ENCODE measurements around the gene CALML3.

Gene CALML3

DNA sequence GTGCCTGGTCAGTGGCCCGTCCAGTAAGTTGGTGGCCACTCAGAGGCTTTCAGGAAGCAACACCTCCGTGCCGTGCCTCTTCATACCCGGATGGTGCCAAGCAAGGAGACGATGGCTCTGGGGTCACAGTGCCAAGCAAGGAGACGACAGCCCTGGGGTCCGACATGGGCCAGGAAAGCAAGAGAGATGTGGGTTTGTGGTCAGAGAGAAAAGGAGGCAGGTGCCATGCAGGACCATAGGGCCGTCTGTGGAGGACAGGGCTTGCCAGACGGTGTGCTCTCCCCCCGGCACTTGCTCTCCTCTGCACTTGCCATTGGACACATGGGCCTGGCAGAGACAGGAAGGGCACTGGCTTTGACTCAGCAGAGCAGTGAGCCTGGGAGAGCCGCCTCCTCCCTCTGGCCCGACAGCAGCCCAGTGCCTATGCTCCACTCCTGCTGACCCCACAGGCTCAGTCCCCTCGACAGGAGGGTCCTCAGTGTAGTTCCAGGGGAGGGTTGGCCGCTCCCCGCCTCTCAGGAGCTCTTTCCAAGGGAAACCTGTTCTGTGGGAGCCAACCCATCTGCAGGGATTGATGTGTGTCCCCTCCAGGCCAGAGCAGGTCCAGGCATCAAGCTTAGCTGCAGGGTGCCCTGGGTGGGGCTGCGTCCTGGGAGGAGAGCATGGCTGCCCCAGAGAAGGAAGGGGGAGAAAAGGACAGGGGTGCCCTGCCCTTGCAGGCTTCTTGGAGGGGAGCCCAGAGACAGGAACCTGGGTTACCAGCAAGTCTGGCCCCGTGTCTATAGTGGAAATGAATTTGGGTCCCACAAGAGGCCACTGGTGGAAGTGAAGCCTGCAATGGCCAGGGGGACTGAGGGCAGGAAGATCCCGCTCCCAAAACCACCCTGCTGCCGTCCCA lies 17.8 kb upstream of the CALML3 start:
- no peak for DNase-seq (ENCODE audit: low read depth in 2 of 2)

DNA sequence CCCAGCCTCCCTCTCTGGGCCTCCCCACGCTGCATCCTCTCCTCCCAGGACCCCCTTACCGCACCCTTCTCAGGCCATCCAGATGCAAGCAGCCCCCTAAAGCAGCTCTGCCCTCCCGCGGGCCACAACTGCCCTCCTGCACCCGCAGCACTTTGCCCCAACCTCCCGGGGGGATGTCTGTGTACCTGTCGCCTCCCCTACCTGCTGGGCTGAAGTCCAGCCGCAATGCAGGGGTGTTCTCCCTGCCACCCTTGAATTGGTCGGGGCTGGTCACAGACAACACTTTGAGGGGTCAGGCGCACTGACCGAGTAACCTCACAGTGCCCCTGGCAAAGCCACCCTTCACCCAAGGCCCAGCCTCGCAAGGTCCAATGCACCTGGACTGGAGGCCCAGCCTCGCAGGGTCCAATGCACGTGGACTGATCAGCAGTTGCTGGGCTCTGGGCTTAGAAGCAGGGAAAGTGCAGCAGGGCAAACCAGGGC lies 17.1 kb upstream of the CALML3 start:
- DNase-seq (ENCODE audit: low read depth in 2 of 2), result no peak

DNA sequence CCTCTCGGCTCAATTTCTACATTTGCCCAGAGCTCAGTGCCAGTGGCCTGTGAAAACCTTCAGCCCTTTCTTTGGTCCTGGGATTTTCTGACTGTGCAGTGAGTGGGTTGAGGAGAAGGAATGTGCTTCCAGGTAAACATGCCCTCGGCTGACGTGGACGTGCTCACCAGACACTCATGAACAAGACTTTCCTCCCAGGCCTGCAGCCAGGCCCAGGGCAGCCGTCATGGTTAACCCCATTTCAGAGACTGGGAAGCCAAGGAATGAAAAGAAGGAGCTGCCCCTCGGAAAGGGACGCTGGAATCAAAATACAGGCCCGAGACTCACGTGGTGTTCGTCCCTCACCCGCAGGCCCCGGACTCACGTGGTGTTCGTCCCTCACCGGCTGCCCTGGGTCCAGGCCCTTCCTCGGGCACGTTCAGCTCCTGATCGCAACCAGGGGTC lies 16.6 kb upstream of the CALML3 start:
- no peak for DNase-seq (ENCODE audit: low read depth in 2 of 2)

DNA sequence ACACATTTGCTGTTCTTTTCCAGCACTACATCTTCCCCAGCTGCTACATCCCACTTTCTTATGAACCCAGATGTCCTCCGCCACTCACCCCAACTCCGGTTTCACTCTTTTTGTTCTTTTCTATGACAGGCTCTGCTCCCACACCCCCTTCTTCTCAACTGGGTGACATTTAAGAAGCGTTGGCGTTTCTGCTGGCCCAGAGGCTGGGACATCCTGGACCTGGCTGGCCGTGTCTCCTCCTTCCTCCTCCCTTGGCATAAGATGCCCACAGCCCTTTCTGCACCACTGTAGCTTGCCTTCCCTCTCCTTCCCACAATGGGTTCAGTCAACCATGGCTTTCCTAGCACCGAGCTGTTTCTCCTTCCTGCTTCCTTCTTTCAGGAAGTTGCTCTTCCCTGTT lies 16.0 kb upstream of the CALML3 start:
- no peak for DNase-seq (ENCODE audit: low read depth in 2 of 2)

DNA sequence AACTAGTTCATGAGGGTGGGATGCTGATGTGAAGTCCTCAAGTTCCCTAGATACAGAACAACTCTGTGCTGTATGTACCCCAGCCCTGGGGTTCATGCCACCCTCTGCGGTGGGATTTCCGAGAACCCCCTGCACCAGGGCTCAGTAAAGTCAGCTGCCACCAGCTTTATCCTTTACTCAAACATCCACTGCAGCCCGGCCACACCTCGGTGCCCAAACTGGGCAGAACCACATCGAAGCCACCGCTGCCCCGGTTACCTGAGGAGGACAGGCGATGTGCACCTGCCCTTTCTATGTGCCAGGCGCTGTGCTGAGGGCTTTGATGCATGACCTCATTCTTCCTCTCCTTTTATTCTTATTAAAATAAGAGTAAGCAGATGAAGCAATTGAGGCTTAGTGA lies 15.5 kb upstream of the CALML3 start:
- DNase-seq (ENCODE audit: low read depth in 2 of 2), result no peak

DNA sequence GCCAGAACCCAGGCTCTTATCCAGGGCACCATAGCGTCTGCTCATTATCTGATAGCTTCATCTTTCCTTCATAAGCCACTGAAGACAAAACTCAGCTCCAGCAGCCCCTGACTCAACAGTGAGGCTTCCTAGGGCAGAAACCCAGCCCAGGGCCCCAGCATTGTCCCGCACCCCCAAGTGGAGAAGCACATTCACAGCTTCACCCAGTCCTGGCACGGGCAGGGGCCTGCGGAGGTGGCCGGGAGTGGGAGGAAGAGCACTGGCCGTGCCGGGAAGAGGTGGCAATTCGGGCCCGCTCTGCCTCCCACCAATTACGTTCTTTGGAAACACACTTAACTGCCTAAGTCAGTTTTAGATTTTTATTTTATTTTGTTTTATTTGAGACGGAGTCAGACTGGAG lies 15.1 kb upstream of the CALML3 start:
- no peak for DNase-seq (ENCODE audit: low read depth in 2 of 2)

DNA sequence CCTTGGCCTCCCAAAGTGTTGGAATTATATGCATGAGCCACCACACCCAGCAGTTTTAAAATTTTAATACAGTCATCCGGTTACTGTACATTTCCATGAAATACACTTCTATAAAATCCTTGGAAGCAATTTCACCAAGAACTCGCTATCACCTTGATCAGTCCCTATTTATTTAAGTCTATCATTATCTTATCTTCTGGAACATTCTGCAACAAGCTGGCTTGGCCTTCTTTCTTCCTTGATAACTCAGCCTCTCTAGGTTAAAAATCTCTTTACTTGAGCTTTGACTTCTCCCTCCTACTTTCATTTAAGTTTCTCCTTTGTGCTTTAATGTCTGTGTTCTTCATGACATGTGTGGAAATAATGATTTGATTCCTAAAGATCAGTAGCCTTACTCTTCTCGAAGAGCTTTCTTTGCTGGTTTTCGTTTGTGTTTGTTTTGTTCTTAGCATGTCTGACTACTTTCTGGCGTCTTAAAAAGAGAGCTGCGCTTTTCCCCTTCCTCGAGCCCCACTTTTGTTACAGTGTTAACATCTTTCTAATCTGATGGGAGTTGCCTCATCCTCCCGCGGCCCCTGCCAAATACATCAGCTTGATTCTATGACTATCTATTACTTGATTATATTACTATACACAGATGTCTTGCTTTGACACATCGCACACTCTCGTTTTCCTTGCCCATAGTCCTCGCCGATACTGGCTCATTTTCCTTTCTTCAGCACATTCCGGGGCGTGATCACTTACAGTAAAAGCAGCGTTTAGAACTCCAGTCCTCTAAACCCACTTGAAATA lies 14.3 kb upstream of the CALML3 start:
- DNase-seq (ENCODE audit: low read depth in 2 of 2), result no peak

DNA sequence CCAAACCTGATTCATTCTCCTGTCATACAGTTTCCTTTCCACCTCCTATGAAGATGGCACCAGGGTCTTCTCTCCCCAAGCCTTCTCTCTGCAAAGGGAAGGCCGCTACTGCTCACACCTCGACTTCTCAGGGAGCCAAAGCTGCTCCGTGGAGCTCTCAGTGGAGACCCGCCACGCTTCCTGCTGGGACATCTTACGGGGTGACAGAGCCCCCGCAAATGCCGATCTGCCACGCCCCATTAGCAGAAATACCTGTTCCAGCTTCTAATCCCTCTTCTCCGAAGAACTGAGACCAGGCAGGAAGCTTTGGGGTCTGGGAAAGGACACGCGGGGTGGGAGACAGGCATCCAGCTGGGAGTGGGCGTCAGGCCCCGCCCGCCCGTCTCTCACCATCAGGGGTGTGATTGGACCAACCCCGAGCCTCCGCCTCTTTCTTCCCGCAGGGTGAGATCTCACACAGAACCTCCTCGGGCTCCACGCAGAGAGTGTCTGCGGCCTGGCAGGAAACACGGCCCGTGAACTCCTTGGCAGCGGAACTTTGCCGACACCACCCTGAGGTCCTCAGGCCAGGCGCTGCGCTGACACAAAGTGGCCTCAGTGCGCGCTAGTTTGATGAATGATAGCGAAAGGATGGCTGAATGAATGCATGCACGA lies 13.4 kb upstream of the CALML3 start:
- no peak for DNase-seq (ENCODE audit: low read depth in 2 of 2)

DNA sequence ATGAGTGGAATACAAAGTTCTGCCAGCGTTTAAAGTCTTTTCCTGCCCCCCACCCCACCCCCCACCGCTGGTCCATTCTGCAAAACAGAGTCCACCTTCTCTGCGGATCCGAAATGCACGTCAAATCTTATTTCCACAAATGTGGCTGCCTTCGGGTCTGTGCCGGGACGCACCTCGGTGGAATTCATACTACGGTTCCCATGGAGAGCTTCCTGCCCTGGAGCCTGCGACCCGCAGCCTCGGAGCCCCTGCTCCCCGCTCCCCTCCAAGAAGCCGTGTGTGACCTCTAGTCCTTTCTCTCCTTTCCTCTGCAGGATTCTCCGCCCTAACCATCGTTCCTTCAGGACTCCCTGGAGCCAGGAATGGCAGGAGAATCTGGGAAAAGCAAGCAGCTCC lies 12.9 kb upstream of the CALML3 start:
- no peak for DNase-seq (ENCODE audit: low read depth in 2 of 2)

DNA sequence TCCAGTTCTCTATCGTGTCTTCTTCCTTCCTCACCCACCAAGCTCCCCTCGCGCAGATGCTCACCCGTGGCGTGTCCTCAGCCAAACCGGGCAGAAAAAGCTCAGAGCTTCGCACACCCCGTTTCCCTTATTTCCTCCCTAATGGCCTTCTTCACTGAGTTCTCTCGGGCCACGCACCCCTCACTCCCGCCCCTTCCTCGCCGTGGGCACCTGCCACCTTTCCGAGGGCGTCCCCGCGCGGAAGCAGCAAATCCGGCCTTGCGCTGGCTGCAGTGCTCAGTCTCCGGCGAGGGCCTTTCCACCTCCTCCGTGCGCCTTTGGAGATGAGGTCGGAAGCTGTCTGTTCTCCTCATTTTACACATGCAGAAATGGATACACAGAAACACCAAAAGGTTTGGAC lies 12.4 kb upstream of the CALML3 start:
- DNase-seq (ENCODE audit: low read depth in 2 of 2), result no peak

DNA sequence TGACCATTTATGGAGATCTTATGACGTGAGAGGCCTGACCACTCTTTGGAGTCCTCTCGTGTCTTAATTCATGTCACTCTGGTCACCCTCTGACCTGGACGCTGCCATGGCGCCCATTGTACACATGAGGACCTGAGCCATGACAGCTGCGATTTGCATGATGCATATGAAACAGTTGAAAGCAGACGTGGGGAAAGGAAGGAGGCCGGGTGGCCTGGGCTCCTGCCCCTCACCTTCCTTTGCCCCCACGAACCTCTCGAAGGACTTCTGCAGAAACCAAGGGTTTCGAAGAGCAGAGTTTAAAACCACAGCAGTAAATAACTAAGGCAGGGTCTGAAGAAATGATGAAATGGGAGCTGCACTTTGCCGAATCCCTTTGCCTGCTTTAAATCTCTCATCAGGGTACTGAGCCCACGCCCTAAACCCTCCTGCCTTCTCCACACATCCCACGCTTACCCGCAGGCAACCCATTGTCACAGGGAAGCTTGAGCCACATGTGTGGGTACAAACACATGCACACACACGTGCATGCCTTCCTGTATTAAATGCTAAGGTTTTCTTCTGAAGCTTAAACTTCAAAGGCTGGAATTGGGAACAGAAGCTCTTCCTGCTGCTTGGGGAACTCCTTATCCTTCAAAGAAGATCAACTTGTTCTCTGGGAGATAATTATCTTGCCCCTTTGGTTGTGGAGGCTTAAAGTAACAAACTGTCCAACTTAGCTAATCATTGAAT lies 11.7 kb upstream of the CALML3 start:
- peak in 1 of 2 donors; percentile 17 for DNase-seq (ENCODE audit: low read depth in 2 of 2)

DNA sequence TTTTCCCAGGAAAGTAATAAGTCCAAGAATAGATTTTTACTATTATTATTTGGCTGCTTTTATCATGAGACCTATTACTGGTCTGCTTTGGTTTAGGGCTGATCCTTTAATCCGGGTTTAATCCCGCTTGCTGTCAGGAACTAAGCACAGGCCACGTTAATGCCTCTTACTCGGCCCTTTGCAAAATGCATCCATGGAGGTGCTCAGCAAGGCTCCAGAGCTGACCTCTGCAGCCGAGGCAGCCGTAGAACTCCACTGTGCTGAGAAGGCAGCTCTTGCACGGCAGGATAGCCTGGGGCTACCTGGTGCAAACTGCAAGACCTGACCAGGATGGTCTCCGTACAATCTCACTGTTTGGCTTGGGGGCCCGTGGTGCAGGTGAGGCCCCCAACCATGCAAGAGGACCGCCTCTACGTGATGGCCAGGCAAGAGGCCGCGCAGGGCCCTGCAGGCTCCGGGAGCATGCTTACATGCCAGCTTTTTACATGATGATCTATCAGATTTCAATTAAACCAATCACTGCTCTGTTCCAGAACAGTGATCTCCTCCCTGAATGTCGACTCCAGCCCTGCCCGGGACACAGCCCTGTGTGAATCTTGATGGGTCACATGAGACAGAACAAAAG lies 10.4 kb upstream of the CALML3 start:
- no peak for DNase-seq (ENCODE audit: low read depth in 2 of 2)

DNA sequence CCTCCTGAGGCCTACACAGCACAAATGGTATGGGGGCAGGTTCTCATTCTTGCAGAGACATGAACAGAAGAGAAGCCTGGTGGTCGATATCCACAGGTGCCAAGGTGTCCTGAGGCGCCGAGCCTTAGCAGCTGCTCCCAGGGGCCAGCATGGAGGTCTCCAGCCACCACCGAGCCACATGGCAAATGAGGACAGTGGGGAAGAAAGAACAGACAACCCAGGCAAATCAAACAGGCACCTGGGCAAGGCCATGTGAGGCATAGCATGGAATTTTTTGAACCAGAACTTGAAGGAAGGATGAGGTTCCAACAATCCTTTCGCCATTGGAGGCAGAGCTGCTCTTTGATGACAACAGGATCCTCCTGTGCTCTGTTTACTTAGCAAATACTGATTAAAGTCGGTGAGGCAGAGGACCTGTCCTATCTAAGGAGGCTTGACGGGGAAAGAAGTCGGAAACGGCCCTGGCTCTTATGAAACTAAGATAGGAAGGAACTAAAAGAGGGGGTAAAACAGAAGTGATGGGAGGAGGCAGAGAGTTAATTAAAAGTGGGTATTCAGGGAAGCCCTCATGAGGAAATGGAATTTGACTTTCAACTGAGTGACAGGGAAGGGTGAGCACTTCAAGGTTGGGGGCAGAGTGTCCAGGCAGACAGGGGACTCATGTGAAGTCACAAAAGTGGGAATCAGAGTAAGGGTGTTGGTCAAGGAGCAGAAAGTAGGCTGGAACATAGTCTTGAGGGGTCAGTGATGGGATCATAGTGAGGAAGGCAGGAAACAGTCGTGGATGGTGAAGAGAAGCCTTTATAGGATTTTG lies 8.6 kb upstream of the CALML3 start:
- DNase-seq (ENCODE audit: low read depth in 2 of 2), result no peak

DNA sequence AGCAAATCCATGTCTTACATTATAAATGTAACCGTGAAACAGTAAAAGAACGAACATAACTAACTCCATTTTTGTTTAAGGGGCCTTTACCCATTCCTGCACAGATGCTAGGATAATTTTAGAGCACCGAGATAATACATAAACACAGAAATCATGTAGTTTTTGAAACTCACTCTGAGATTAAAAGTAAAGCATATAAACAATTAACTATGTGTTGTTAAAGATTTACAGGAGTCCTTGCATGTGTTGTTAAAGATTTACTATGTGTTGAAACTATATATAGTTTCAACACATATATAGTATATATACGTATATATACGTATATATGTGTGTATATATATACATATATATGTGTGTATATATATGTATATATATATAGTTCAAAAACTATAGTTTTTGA lies 7.2 kb upstream of the CALML3 start:
- no peak for DNase-seq (ENCODE audit: low read depth in 2 of 2)

DNA sequence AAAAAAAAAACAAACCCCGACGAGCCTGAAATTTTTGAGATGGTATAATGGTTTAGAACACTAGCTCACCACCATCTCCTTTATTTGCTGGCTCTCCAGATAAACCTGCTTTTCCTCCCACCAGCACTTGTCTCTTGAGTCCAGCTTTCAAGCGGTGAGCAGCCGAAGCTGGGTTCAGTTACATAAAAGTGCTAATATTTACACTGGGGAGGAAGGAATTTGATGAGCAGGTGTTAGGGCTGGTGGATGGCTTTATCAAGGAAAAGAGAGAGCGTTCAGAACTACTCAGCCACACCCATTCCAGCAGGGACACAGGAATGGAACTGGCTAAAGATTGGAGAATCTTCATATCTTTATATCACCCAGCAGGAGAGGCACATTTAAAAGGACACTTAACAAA lies 6.6 kb upstream of the CALML3 start:
- DNase-seq (ENCODE audit: low read depth in 2 of 2), result no peak

DNA sequence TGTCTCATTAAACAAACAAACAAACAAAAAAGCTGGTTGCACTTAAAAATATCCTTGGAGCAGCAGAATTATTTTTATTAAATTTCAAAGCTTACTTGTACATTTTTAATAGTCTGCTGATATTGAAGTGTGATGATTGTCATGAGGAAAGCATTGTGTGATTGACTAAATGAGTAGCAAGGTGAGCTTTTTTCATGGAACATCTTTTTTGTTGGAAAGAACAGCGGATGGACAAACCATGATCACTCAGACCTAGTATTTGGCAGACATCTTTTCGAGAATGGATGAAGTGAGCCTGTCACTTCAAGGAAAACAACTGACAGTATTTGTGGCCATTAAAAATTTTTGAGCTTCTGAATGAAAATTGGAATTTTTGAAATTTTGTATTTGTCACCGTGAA lies 5.7 kb upstream of the CALML3 start:
- no peak for DNase-seq (ENCODE audit: low read depth in 2 of 2)

DNA sequence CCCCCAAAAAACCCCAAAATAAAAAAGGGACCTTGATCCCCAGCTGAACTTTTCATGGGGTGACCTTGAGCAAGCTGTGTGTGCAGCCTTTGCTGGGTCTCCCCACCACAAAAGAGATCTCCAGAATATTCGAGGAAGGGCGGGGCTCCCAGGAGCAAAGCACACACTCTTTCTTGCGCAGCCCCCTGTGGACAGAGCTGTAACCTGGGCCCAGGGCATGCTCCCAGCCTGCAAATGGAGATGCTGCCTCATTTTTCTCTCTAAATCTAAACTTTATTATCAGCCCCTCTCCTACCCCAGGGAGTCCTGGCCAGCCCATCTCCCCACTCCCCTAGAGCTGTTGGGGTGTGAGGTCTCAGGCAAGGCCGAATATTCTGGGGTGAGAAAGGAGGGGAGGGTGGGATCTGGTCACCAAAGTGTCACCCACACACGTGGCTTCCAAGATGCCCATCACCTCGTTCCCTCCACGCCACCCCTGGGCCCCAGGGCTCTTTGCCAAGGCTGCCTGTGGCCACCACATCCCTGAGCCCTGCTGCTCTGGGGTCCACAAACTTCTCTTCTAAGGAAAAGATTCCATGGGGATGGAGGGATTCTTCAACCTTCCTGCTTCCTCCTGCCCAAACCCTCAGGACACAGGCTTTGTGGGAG lies 1.7 kb upstream of the CALML3 start:
- DNase-seq (ENCODE audit: low read depth in 2 of 2), result no peak

DNA sequence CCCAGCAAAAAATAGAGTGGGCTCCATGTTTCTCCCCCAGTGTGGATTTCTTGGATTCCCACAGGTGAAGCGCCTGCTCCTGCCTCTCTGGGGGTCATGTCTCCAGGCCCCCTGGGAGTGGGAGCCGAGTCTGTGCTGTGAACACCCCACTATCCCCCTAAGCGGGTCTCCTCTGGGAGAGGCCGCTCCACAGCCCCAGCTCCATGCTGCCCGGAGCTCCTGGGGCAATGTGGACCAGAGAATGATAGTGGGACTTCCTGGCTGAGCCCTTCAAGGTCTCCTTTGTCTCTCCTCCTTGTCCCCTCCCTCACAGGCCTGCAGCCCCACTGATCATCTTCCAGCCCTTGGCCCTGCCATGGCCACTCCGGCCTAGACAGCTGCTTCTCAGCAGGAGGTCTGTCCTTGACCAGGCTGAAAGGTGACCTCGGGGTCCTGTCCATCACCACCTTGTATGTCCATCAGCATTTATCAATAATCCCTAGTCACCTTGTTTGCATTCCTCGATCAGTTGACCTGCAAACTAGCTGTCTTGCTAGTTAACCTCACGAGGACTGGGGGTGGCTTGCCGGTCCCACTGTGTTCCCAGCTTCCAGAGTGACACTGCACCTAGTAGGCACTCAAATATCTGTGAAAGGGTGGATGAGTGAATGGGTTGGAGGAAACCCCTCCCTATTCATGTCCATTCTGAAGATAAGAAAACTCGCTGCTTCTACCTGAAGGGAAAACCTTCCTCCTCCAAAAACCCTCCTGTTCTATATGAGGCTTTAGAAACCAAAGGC lies 776 bp upstream of the CALML3 start:
- no peak for DNase-seq (ENCODE audit: low read depth in 2 of 2)
